H1 (cell line): ENCODE results near the gene CXADR. TPM values are rescaled to one million over a fixed set of nuclear protein-coding genes. Genes with fewer than 3 reads are reported as not detected.

Experiments
- CTCF ChIA-PET: fragments of 300-600 bp; sonication (Branson Sonifier 250); formaldehyde crosslinking; loops from one replicate; lab custom pipeline; 2021; ENCODE audit not compliant: partially characterized antibody; lab: Charles Lee
- POLR2A ChIA-PET: fragments of 300-600 bp; sonication (Branson Sonifier 250); formaldehyde crosslinking; loops from one replicate; lab custom pipeline; 2021; ENCODE audit warnings: inconsistent platforms; ENCODE audit not compliant: partially characterized antibody; lab: Charles Lee
- DNase-seq, 2 experiments: peaks; one replicate each; pipeline versions ENCODE4 v3.0.0 to v3.0.0-alpha.2; 2010 to 2022; ENCODE audit warnings: low spot score in 2 of 2, low read depth in 1 of 2, mixed read lengths in 1 of 2
- FAIRE-seq: peaks from 2 replicates; lab custom pipeline; 2011; peaks lifted over from hg19 to GRCh38; lab: Jason Lieb, UNC
- H2AFZ ChIP-seq: 2 replicates; pipeline ENCODE4 v1.8.1; 2012; ENCODE audit warnings: low read length, inconsistent platforms
- H2AK5ac ChIP-seq: 2 replicates; pipeline ENCODE4 v1.6.1; 2013; ENCODE audit warnings: low read depth, low read length
- H2BK120ac ChIP-seq: replicated peaks from 2 replicates; pipeline ENCODE3; 2013; ENCODE audit warnings: low read depth, low read length, inconsistent platforms
- H2BK12ac ChIP-seq: 2 replicates; pipeline ENCODE4 v1.6.1; 2013; ENCODE audit warnings: low read depth, low read length
- H2BK15ac ChIP-seq: 2 replicates; pipeline ENCODE4 v1.6.1; 2013; ENCODE audit warnings: low read length
- H2BK20ac ChIP-seq: 2 replicates; pipeline ENCODE4 v1.6.1; 2013; ENCODE audit warnings: low read length
- H2BK5ac ChIP-seq: 2 replicates; pipeline ENCODE4 v1.6.1; 2013; ENCODE audit warnings: low read depth, low read length
- H3K14ac ChIP-seq: 2 replicates; pipeline ENCODE4 v1.6.1; 2013; ENCODE audit warnings: inconsistent platforms; ENCODE audit not compliant: insufficient read length
- H3K18ac ChIP-seq: 2 replicates; pipeline ENCODE4 v1.6.1; 2013; ENCODE audit warnings: low read length; ENCODE audit errors: extremely low read depth
- H3K23ac ChIP-seq: 2 replicates; pipeline ENCODE4 v1.6.1; 2013; ENCODE audit warnings: inconsistent platforms; ENCODE audit not compliant: insufficient read length
- H3K23me2 ChIP-seq: 2 replicates; pipeline ENCODE4 v1.6.1; 2013; ENCODE audit warnings: low read depth, low read length
- H3K27ac ChIP-seq: 2 replicates; pipeline ENCODE4 v1.6.1; 2011; ENCODE audit warnings: low read depth, low read length, inconsistent platforms
- H3K27me3 ChIP-seq, 4 experiments: replicated peaks in 1 of 4; 1 replicate in 1 of 4; 2 replicates in 3 of 4; pipeline versions ENCODE4 v1.6.1 to v1.8.1; 2011 to 2013; ENCODE audit warnings: low read length in 3 of 4, mild to moderate bottlenecking in 3 of 4, inconsistent platforms in 2 of 4, mixed read lengths in 2 of 4, moderate library complexity in 1 of 4; ENCODE audit not compliant: control insufficient read depth in 3 of 4, insufficient read depth in 3 of 4; ENCODE audit errors: extremely low read depth in 1 of 4
- H3K36me3 ChIP-seq, 4 experiments: 2 replicates each; pipeline versions ENCODE4 v1.6.1 to v1.8.1; 2011 to 2013; ENCODE audit warnings: mild to moderate bottlenecking in 4 of 4, low read length in 3 of 4, moderate library complexity in 2 of 4, control low read depth in 1 of 4, inconsistent platforms in 1 of 4; ENCODE audit not compliant: insufficient read depth in 4 of 4, control insufficient read depth in 2 of 4
- H3K4ac ChIP-seq: replicated peaks from 2 replicates; pipeline ENCODE3; 2013; ENCODE audit warnings: low read length, low read depth, mixed read lengths, inconsistent platforms; ENCODE audit not compliant: insufficient read length
- H3K4me1 ChIP-seq, 4 experiments: replicated peaks in 1 of 4; 1 replicate in 1 of 4; 2 replicates in 3 of 4; pipeline versions ENCODE4 v1.6.1 to v1.8.1; 2011 to 2013; ENCODE audit warnings: low read length in 3 of 4, inconsistent platforms in 2 of 4, mixed read lengths in 1 of 4; ENCODE audit not compliant: insufficient read depth in 4 of 4, control insufficient read depth in 3 of 4
- H3K4me2 ChIP-seq, 2 experiments: 2 replicates each; pipeline versions ENCODE4 v1.6.1 to v1.8.1; 2011 to 2013; ENCODE audit warnings: low read depth in 2 of 2, low read length in 2 of 2, control low read depth in 1 of 2, inconsistent platforms in 1 of 2, mild to moderate bottlenecking in 1 of 2; ENCODE audit not compliant: insufficient read depth in 1 of 2
- H3K4me3 ChIP-seq, 4 experiments: fragments of 200-600, 300-600 bp in 1 of 4; sonication (generic), shearing (Covaris generic), sonication (Bioruptor Twin) in 1 of 4; 2 replicates each; pipeline versions ENCODE4 v1.5.1 to v1.8.1; 2011 to 2016; ENCODE audit warnings: low read length in 4 of 4, low read depth in 3 of 4, control low read depth in 2 of 4, inconsistent platforms in 2 of 4, mild to moderate bottlenecking in 2 of 4, mixed read lengths in 1 of 4, moderate library complexity in 1 of 4; ENCODE audit not compliant: insufficient read depth in 2 of 4; ENCODE audit errors: extremely low read depth in 1 of 4
- H3K56ac ChIP-seq: replicated peaks from 2 replicates; pipeline ENCODE3; 2013; ENCODE audit warnings: low read depth, mild to moderate bottlenecking, mixed read lengths, low read length, inconsistent platforms; ENCODE audit not compliant: insufficient read length
- H3K79me1 ChIP-seq: 2 replicates; pipeline ENCODE4 v1.6.1; 2013; ENCODE audit warnings: low read depth, low read length, control low read depth
- H3K79me2 ChIP-seq, 2 experiments: 2 replicates each; pipeline versions ENCODE4 v1.6.1 to v1.8.1; 2012 to 2013; ENCODE audit warnings: low read length in 2 of 2, mild to moderate bottlenecking in 2 of 2, inconsistent platforms in 1 of 2; ENCODE audit not compliant: insufficient read depth in 2 of 2, control insufficient read depth in 1 of 2
- H3K9ac ChIP-seq, 4 experiments: replicated peaks in 1 of 4; 1 replicate in 1 of 4; 2 replicates in 3 of 4; pipeline versions ENCODE4 v1.6.1 to v1.8.1; 2011 to 2013; ENCODE audit warnings: low read depth in 3 of 4, low read length in 3 of 4, control low read depth in 2 of 4, mild to moderate bottlenecking in 2 of 4, moderate library complexity in 2 of 4, inconsistent platforms in 1 of 4; ENCODE audit errors: extremely low read depth in 1 of 4
- H3K9me3 ChIP-seq, 2 experiments: 2 replicates each; pipeline versions ENCODE4 v1.6.1 to v1.8.1; 2012 to 2013; ENCODE audit warnings: mild to moderate bottlenecking in 2 of 2, moderate library complexity in 2 of 2, control low read depth in 1 of 2, inconsistent platforms in 1 of 2, low read depth in 1 of 2, low read length in 1 of 2, mixed read lengths in 1 of 2; ENCODE audit not compliant: insufficient read depth in 2 of 2
- H4K20me1 ChIP-seq, 2 experiments: replicated peaks in 1 of 2; 2 replicates each; pipeline versions ENCODE3 to v1.8.1; 2011 to 2013; ENCODE audit warnings: inconsistent platforms in 2 of 2, low read length in 2 of 2, mild to moderate bottlenecking in 1 of 2; ENCODE audit not compliant: insufficient read depth in 2 of 2, control insufficient read depth in 1 of 2
- H4K5ac ChIP-seq: 2 replicates; pipeline ENCODE4 v1.6.1; 2013; ENCODE audit warnings: low read length, low read depth, mixed read lengths, inconsistent platforms; ENCODE audit not compliant: insufficient read length
- H4K8ac ChIP-seq: 2 replicates; pipeline ENCODE4 v1.8.0; 2013; ENCODE audit warnings: mild to moderate bottlenecking, moderate library complexity, low read length, inconsistent platforms; ENCODE audit not compliant: insufficient read depth; ENCODE audit errors: extremely low read depth
- H4K91ac ChIP-seq: replicated peaks from 2 replicates; pipeline ENCODE3; 2013; ENCODE audit warnings: low read length, mixed read lengths, inconsistent platforms; ENCODE audit not compliant: insufficient read length
- ATF2 ChIP-seq: IDR thresholded peaks from 2 replicates; pipeline ENCODE4 v1.6.1; 2012; ENCODE audit warnings: low read length, inconsistent platforms
- BRCA1 ChIP-seq: IDR thresholded peaks from 2 replicates; pipeline ENCODE4 v1.6.1; 2012; ENCODE audit warnings: low read depth, low read length, improper control_type of control experiment
- CHD2 ChIP-seq: IDR thresholded peaks from 2 replicates; pipeline ENCODE4 v1.6.1; 2012; ENCODE audit warnings: low read length, improper control_type of control experiment
- E2F6 ChIP-seq: IDR thresholded peaks from 2 replicates; pipeline ENCODE4 v1.6.1; 2012; ENCODE audit warnings: inconsistent platforms
- EGR1 ChIP-seq: IDR thresholded peaks from 2 replicates; pipeline ENCODE4 v1.6.1; 2011; ENCODE audit warnings: low read depth, low read length, borderline replicate concordance
- EZH2 ChIP-seq: fragments of 200-600 bp; sonication (generic); IDR thresholded peaks from 2 replicates; pipeline ENCODE4 v1.7.1; 2012; ENCODE audit warnings: low read depth, mild to moderate bottlenecking, moderate library complexity, low read length, inconsistent platforms; ENCODE audit not compliant: severe bottlenecking
- HDAC6 ChIP-seq: IDR thresholded peaks from one replicate; pipeline ENCODE4 v1.7.1; 2012; ENCODE audit warnings: low read depth, mild to moderate bottlenecking, inconsistent platforms, low read length, moderate library complexity
- JUND ChIP-seq: IDR thresholded peaks from 2 replicates; pipeline ENCODE4 v1.6.1; 2011; ENCODE audit warnings: mild to moderate bottlenecking, improper control_type of control experiment, low read length
- RBBP5 ChIP-seq: IDR thresholded peaks from 2 replicates; pipeline ENCODE4 v1.7.1; 2012; ENCODE audit warnings: low read depth, mild to moderate bottlenecking, inconsistent platforms, low read length, moderate library complexity, borderline replicate concordance
- RXRA ChIP-seq: IDR thresholded peaks from 2 replicates; pipeline ENCODE4 v1.6.1; 2011; ENCODE audit warnings: low read depth, mild to moderate bottlenecking, low read length, moderate library complexity; ENCODE audit not compliant: insufficient read depth
- SIX5 ChIP-seq: IDR thresholded peaks from 2 replicates; pipeline ENCODE4 v1.6.1; 2011; ENCODE audit warnings: mild to moderate bottlenecking, low read depth, low read length
- TCF12 ChIP-seq: IDR thresholded peaks from 2 replicates; pipeline ENCODE4 v1.6.1; 2011; ENCODE audit warnings: low read depth, mild to moderate bottlenecking, low read length
- YY1 ChIP-seq: IDR thresholded peaks from 2 replicates; pipeline ENCODE4 v1.6.1; 2011; ENCODE audit warnings: low read depth, mild to moderate bottlenecking, low read length
- WGBS, 2 experiments: shearing (Covaris generic) in 1 of 2; methylation state at CpG; one replicate each; pipeline versions ENCODE4 v1.1.6 to v1.1.7; 2013 to 2015; ENCODE audit warnings: low lambda C conversion rate in 2 of 2, mixed read lengths in 2 of 2, inconsistent platforms in 1 of 2, low coverage in 1 of 2, missing lambda C conversion rate in 1 of 2; ENCODE audit not compliant: insufficient replicate concordance in 2 of 2, insufficient coverage in 1 of 2, insufficient read length in 1 of 2; ENCODE audit errors: extremely low coverage in 1 of 2, missing lambda C conversion rate in 1 of 2; 5-methylcytosine and 5-hydroxymethylcytosine counted together
- polyA plus RNA-seq, 7 experiments: library from polyadenylated mRNA; depleted of rRNA in 3 of 7; stranded (reverse) in 5 of 7; unstranded in 2 of 7; fragments of >200 nt in 5 of 7; fragments of 200-250 nt in 2 of 7; gene quantifications; 1 replicate in 5 of 7; 2 replicates in 1 of 7; 4 replicates in 1 of 7; pipeline versions ENCODE4 v1.2.1 to v1.2.3, GENCODE V29; 2011 to 2013; ENCODE audit warnings: missing spikeins in 2 of 7, mixed read lengths in 2 of 7
- total RNA-seq: library from RNA; stranded (reverse); fragmentation: NEBNext Ultra II Directional; extraction: Animal tissue kit (Norgen Biotek cat#: 25700); gene quantifications from 2 replicates; pipeline ENCODE4 v1.2.1, GENCODE V29; 2021

Gene CXADR
- total and polyA plus RNA-seq, 2 of the 8 experiments (the other 6 are each of a cell fraction or from before 2014, with no cell fraction given): 45.6 to 145 TPM

GRCh38 chr21:17631195-17631594, 118.4 kb downstream of the CXADR start:
- no peak overlapping the region for H2BK15ac ChIP-seq
- no peak overlapping the region for H2AFZ ChIP-seq
- no peaks in the 10 kb centered on the region for H3K36me3 ChIP-seq
- 88% methylated on average over 4 of the region's 4 CpGs; no CpG with 5 or more reads in 1 of the 2 experiments for WGBS, 2 experiments
- H3K14ac ChIP-seq: no peak overlapping the region
- no peaks in the 10 kb centered on the region for H3K27me3 ChIP-seq
- no peaks in the 10 kb centered on the region for H3K79me2 ChIP-seq
- no peak overlapping the region for H2BK120ac ChIP-seq
- H3K4me2 ChIP-seq: no peak overlapping the region
- H4K5ac ChIP-seq: no peak overlapping the region
- H3K56ac ChIP-seq: no peak overlapping the region
- no peak overlapping the region for H3K9ac ChIP-seq
- H3K18ac ChIP-seq: no peak overlapping the region
- H3K23me2 ChIP-seq: no peaks in the 10 kb centered on the region
- DNase-seq (no peak), FAIRE-seq (no peak)
- H2BK12ac ChIP-seq: no peak overlapping the region
- no peak overlapping the region for H2BK5ac ChIP-seq
- no peak overlapping the region for H3K23ac ChIP-seq
- H3K27ac ChIP-seq: no peak overlapping the region
- no peak overlapping the region for H4K8ac ChIP-seq
- H3K4me3 ChIP-seq: no peak overlapping the region
- H4K20me1 ChIP-seq: no peaks in the 10 kb centered on the region
- CTCF ChIA-PET: interaction anchor here (1.4 kb wide), 1 partner anchor 21 kb away, joined by 3 read pairs; no protein-coding TSS in a partner anchor
- H3K9me3 ChIP-seq: no peaks in the 10 kb centered on the region
- H2AK5ac ChIP-seq: no peak overlapping the region
- no peak overlapping the region for H3K4ac ChIP-seq
- H2BK20ac ChIP-seq: no peak overlapping the region
- H3K4me1 ChIP-seq: no peaks in the 10 kb centered on the region
- POLR2A ChIA-PET: no interaction called here
- H3K79me1 ChIP-seq: no peaks in the 10 kb centered on the region
- no peak overlapping the region for H4K91ac ChIP-seq
- TF ChIP-seq JUND: no peak
- no peak for TF ChIP-seq YY1
- no peak for TF ChIP-seq ATF2
- no peak for TF ChIP-seq BRCA1
- TF ChIP-seq HDAC6: no peak
- no peak for TF ChIP-seq E2F6
- TF ChIP-seq CHD2: no peak
- TF ChIP-seq TCF12: no peak
- no peak for TF ChIP-seq RBBP5
- no peak for TF ChIP-seq EZH2
- no peak for TF ChIP-seq EGR1
- no peak for TF ChIP-seq RXRA
- TF ChIP-seq SIX5: no peak
